Stimulated activated CD8-positive, alpha-beta memory T cell treated with anti-CD3 and anti-CD28 coated beads, Interleukin-12 subunit alpha, Interleukin-12 subunit beta, amount 100 ng/mL, for 1 hour (primary cell): Measurements from ENCODE around the gene PNPLA2.

Experiments used
- DNase-seq: peaks from one replicate; pipeline ENCODE4 v3.0.0-alpha.2; 2020; ENCODE audit warnings: low read depth

Gene PNPLA2, protein sequence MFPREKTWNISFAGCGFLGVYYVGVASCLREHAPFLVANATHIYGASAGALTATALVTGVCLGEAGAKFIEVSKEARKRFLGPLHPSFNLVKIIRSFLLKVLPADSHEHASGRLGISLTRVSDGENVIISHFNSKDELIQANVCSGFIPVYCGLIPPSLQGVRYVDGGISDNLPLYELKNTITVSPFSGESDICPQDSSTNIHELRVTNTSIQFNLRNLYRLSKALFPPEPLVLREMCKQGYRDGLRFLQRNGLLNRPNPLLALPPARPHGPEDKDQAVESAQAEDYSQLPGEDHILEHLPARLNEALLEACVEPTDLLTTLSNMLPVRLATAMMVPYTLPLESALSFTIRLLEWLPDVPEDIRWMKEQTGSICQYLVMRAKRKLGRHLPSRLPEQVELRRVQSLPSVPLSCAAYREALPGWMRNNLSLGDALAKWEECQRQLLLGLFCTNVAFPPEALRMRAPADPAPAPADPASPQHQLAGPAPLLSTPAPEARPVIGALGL

DNA sequence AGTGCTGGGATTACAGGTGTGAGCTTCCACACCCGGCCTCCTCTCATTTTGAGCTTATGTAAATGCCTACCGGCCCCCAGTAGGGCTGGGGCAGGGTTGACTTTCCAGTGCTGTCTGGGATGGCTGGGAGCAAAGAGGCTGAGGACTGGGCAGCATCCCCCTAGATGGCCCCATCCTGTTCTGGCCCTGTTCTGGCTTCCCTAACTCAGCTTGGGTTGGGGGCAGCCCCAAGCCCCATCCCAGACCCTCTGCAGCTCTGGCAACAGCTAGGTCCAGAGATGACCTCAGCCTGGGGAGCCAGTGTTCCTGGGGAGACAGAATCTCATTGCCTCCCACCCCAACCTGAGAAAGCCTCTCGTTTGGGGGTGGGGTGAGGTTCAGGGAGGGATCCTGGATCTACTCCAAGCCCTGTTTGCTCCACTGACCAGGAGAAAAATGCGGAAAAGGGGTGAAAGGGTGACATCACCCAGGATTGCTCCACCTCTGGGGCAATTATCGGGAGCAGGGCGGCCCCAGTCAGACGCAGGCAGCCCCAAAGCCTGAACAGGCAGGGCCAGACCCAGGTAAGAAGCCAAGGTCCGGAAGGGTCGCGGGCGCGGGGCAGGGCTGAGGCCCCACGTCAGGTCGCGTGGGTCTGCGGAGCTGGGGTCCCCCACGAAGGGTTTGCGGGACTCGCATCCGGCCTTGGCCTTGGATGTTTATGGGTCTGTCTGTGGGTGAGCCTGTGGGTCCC, at the start of gene PNPLA2:
Gene PNPLA2 (plus strand): TSS at position 519 of the 733 bp plus-strand sequence. CDS start 805 bp downstream, outside the sequence.
- no peak for DNase-seq

DNA sequence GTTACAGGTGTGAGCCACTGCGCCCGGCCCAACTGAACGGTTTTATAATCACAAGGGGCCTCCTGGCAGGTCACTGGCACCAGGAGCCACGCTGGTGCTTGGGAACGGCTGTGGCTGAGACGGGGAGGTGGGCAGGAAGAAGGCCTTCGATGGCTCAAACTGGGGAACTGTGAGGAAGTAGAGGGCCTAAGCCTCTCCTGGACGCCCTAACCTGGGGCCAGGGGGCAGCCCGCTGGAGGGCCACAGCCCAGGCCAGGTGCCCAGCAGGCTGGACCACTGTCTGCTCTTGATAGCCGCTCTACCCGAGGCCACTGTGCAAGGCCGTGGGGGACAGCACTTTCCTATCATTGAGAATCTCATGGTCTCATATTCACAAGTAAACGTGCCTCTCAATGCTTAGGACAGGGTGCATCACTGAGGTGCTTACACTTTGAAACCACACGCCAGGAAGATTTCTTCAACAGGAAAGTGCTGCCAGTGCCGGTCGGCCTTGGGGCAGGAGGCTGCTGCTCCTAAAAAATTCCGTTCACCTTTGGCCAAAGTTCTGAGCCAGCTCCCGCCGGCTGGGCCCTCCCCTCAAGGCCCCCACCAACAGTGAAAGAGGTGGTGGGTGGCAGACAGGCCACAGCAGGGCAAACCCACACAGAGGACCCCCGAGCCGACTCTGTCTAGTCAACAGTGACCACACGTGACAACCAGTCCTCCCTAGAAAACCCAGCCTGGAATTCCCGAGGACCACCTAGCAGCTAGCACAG, 48.6 kb upstream of the PNPLA2 start:
- DNase-seq: no peak

DNA sequence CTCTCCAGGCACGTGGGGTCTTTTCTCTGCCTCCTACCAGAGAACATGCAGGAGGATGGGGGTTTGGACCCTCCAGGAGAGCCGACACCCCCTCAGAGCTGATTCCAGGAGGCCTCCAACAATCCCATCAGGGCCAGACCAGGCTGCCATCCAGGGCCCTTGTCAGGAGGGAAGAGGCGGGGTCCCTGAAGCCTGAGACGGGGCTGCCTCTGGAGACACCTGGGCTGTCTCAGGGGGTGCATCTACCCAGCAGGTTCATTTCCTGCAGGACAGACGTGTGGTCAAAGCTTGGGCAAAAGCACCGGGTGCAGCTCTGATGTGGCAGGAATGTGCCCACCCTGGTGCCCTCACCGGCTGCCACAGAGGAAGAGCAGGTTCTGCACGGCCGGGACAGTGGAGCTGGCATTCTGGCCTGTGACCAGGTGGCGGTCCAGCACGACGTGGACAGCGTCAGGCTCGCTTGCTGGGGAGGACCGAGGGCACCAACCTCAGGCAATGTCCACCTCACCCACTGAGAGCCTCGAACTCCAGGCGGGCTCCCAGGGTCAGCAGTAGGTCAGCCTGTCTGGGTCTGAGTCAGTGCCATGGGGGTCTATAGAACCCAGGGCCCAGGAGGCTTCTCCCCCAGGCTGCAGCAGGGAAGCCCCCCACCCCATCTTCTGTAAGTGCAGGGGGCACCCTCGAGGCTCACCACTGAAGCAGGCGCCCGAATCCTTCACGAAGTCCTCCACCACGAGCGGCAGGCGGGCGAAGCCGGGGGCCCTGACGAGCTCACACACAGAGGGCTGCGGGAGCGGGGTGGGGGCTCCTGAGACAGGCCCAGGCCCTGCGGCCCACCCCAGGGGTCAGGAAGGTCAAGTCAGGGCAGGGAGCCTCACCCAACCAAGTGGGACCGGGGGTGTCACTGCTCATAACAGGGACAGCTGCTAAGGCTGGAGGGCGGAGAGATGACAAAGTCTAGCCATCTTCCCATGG, 47.8 kb upstream of the PNPLA2 start:
- DNase-seq: no peak

DNA sequence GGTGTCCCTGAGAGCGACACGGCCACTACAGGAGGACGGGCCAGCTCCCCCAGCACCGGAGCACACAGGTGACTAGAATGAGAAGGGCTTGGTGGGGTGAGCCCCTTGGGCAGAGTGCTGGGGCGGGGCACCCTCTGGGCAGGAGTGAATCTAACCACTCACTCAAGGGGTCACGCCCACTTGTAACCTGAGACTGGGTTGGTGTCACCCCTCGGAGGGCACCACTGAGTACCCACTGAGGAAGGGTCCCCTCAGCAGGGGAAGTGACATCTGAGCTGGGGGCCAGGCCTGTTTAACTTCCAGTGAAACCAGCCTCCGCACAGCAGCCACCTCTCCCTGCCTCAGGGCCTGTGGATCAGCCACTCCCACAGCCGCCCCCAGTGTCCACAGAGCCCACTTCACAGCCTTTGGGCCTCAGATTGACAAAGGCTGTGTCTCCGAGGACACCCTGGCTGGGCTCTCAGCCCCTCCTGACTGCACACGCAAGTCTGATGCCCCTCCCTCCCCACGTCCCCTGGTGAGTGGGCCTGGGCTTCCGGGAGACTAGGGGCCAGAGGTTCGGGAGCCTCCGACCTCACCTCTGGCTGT, 47.0 kb upstream of the PNPLA2 start:
- no peak for DNase-seq

DNA sequence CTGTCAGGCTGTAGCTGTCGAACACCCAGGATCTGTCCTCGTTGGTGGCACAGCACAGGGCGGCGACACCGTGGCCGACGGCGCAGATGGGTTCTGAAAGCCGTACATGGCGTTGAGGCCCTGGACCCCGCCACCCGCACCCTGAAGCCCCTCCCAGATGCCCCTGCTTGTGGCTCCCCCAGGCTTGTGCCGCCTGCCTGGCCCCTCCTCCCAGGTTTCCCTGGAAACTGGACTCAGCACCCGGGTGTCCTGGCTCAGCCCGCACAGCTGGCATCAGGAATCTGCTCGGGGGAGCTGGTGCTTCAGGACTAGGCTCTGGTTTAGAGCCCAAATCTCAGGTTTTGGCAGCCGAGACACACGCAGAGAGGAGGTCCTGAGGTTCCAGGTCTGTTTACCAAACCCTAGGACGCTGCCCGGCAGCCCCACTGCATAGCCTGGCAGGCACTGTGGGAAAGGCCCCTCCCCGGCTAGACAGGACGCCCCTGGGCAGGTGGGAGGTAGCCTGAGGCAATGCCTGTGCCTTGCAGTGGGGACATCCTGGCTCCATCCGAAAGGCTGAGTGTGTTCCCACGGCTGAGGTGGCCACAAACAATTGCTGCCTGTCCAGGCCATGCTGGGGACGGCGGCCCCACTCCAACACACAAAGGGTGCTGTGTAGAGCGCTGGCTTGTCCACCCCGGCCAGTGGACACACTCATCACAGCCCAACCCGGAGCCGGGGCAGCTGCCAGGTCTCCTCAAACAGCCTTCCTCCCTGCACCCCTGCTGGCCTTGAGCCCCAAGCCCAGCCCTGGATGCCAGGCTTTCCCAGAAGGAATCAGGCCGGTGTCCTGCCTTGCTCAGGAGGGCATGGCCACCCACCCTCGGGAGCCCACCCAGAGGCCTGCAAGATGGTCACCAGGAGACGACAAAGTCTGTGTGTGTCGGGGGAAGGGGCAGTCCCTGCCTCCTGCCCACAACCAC, 46.0 kb upstream of the PNPLA2 start:
- DNase-seq: no peak

DNA sequence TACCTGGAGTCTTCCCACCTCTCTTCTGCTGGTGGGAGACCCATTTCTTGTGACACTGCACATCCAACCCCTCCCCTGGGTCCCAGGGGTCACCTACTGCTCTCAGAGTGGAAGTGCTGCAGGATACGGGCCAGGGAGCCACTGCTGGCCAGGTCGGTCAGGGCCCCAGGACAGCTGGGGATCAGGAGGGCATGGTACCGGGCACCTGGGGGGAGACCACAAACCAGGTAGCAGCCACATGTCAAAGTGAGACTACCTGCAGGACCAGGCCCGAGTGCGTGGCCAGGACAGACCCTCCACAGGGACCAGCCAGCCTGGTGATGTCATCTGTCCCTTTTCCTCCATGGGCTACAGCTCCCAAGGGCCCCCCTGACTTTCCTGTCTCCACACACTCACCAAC, 45.3 kb upstream of the PNPLA2 start:
- no peak for DNase-seq

DNA sequence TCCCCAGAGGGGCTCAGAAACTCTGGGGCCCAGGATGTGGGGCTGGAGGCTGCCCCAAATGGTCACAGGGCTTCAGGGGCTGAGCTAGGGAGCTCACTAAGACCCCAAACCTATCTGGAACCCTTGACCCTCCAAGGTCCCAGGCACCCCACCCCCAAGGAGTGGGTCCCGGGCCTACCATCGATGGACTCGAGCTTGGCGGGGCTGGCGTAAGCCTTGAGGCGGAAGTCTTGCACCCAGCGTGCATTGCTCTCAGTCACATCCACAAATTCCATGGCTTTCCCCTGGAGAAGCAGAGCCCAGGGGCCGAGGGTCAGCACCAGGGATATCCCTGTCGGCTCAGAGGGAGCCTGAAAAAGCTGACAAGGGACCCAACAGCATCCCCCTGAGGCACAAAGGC, 44.9 kb upstream of the PNPLA2 start:
- DNase-seq: no peak

DNA sequence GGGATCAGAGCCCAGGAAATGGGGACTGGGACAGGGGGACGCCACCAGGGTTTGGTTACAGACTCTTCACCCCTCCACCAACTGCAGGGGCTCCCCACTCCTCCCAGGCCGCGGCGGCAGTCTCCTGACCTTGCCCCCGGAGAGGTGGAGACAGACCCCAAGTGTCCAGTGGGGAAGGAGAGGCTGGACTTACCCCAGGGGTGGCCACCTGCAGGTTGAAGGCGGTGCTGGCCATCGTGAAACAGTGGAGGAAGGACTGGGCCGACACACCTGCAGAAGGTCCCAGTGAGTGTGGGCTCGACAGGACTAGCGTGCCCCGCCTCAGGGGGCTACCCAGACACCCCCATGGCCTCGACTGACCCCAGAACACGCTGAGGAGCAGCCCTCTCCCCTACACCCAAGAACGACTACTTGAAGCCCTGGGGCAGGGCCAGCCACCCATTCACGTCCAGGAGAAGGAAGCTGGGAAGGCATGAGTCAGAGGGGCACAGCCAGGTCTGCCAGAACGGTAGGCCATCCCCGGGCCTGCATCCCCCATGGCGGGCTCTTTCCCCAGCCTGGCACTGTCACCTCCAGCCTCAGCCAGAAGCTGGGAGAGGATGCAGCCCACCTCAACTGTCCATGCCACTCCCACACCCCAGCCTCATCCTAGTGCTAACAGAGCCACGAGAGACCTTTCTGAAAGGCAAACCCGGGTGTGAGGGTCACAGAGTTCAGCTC, 43.7 kb upstream of the PNPLA2 start:
- DNase-seq: no peak

DNA sequence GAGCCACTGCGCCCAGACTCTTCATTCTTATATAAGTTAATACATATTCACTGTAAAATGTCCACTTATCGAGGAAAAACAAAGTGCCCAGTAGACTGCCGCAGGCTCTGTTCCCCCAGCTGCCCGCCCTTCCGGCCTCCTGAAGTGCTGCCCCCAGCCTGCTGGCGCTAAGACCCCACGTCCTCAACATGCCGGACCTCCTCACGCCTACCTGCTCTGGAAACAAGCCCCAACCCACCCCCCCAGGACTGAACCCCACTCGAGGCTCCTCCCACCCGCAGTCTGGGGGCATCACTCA, 42.5 kb upstream of the PNPLA2 start:
- DNase-seq: no peak

DNA sequence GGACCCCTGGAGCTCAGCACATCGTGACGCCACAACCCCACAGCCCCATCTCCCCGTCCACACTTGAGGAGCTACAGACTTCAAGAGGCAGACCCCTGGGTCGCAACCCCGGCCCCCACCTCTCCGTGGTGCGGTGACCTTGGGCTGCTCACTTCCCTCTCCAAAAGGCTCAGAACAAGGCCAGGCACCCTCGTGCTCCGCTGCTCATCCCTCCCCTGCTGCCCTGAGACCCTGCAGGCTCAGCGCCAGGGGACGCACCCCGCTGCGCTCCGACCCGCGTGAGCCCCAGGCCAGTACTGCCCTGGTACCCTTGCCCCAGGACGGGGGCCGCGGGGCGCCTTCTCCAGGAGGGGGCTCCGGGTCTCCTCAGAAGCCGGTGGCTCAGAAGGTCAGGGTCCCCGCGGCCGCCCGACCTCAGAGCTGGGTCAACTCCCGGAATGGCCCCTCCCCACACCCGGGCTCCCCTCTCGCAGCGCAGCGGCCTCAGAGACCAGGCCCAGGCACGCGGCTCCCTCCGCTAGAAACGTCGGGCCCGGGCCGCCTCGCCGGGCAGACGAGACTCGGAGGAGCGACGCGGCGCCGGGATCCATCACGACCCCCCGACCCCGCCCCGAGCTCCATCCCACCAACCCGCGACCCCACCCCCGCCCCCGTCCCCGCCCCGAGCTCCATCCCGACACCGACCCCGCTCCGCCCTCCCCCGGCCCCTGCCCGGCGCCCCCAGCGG, 42.0 kb upstream of the PNPLA2 start:
- DNase-seq: no peak

DNA sequence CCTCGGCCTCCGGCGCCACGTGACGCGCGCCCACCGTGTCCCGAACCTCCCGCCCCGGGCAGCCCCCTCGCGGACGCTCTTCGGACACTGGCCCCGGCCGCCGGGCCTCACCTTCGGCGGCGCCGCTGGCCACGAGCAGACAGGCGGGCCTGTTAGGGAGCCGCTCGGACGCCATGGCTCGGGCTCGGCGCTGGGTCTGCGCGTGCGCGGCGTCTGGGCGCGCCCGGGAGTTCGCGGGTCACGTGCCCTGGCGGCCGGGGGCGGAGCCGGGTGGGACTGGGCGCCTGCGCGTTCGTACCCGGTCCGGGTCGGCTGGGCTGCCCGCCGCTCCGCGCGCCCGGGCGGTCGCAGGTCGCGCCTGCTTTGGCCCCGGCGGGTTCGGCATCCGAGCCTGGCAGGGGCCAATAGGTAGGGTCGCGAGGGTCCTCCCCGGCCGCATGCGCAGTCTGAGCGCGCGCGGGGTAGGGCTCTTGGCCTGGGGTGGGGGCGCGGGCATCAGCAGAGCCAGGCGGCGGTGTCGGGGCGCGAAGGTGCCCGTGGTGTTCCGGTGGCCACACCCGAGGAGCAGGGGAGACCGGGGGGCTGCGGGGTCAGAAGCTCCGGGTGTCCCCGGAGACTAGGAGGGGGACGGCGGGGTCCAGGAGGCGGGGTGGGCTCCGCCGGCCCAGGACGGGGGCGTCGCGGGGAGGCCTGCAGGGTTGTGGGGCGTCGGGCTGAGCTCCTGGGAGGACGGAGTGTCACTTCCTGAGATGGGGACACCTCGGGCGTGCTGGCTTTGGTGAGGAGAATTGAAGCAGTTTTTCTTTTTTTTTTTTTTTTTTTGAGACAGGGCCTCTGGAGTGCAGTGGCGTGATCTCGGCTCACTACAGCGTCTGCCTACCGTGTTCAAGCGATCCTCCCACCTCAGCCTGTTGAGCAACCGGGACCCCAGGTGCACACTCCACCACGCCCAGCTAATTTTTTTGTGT, 41.1 kb upstream of the PNPLA2 start, which contains the start of gene GATD1:
Gene GATD1 (minus strand): TSS at position 200 of the 968 bp plus-strand sequence. CDS start 25 bp downstream, at position 175.
- peak; percentile 90 for DNase-seq

DNA sequence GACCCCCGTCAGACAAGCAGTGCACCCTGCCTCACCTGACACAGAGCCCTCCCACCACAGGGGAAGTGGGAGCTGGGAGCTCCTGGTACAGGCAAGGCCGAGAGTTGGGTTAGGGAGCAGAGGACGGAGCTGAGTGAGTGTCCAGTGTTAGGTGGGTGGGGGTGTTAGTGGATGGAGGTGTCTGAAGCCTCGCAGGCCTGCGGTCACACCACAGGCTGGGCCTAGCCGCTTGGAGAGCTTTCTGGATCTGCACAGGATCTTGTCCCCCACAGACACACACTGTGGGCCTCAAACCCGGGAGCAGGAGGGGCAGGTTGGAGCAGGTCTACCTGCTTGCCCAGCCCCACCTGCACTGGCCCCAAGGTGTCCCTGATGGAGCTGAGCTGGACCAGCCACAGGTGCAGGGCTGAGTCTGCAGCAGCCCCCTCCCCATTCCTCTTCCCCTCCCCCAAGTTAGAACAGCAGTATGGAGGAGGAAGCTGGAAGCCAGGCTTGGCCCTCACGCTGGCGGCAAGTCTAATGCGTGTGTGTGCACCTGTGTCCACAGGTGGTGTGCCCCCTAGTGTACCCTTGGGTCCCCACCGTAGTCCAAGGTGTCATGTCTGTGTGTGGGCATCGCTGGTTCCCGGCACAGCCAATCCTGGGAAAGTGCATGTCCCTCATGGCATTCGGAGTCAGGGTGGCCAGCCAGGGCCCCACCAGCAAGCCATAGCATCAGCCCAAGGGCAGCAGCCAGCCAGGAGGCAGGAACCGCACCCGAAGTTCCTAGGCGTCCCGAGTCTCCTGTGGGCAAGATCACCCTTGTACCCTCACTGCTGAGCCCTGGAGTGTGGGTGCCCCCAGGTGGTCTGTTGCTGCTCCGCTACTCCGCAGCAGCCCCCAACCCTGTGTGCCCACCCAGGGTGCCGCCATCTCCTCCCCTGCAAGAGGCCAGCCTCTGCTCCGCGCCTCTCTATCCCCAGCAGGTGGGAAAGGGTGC, 39.4 kb upstream of the PNPLA2 start:
- DNase-seq: no peak

DNA sequence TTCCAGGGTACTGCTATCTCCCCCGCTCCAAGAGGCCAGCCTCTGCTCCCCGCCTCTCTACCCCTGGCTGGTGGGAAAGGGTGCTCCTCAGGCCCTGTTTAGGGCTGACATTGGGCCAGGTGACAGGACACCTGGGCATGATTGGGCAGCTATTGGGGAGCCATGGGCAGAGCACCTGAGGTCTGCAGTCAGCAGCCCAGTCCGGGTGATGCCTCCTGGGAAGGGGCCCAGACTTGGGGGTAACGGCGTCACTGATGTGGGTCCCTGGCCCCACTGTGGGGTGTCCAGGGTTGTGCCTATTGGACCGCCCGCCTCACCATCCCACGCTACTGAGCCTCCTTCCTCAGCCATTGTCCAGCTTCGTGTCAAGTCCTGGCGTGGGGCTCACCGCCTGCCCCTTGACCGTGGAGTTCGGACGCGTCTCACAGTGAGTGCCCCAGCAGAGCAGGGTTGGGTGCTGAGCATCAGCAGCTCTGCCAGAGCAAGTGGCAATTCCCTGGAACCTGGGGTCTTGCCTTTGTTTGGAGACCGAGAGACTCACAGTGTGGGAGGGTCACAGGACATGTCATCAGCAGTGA, 38.7 kb upstream of the PNPLA2 start:
- no peak for DNase-seq

DNA sequence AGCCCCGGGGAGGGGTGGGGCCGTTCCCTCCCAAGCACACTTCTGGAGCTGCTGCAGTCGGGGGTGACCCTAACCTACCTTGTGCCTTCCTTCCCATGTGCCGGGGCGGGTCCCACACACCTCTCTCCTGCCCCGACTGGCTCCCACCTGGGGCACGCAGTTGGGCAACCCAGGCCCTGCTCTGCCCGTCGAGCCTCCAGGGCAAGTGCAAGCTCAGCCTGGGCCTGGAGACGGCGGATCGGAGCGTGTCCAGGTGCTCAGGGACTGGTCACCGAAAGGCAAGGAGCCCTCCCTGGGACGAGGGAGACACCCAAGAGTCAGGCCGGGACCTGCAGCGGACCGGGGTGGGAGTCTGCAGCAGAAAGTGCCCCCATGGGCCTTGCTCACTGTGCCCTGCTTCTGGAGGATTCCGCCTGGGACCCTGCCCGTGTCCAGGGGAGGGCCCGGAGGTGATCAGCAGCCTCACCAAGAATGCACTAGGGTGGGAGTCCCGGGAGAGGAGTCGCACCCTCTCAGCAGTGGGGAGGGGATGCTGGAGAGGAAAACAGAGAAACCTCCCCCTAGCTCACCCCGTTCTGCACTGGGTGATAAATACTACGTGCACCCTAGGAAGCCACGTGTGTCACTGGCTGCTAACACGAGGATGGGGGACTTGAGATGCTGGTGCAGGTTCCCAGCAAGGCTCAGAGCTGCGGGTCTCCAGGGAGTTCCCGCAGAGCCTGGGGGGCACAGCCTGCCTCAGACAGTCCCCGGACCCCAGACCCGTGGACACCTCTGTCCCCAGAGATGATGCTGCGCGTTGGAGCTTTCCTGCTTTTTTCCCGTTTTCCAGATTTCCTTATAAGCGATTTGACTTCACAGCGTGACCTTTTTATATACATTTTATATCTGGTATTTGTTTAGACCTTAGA, 36.2 kb upstream of the PNPLA2 start:
- no peak for DNase-seq
